Measurements from ENCODE around the gene CTNNBL1.

The CTNNBL1 gene

DNA sequence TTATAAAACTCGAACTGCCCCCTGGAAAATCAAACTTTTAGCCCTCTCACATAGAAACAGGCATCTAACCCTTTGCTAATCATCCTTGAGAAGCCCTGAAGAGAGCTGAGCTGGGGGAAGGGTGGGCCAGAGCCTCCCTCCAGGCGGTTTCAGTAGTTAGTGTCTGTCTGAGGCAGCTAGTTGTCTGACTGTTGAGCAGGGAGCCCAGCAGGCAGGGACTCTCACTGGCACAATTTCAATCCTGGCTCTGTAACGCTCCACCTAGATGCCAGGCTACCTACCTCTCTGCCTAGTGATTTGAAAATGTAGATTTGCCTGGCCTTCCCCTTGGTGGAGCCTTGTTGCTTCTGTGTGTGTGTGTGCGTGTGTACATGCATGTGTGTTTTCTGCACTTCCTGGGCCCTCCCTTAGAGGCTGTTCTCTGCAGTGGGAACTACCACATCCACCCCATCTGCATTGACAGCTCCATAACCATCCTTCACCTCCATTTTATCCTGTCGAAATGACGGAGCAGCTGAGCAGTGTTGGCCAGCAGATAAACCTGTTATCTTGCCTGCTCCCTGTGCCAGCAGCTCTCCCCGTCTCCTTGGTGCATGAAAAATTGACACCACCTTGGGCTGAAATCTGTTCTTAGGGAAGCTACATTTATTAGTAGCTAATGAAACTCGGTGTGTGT is 139.5 kb downstream of the CTNNBL1 start:
- DNase-seq = no peak

DNA sequence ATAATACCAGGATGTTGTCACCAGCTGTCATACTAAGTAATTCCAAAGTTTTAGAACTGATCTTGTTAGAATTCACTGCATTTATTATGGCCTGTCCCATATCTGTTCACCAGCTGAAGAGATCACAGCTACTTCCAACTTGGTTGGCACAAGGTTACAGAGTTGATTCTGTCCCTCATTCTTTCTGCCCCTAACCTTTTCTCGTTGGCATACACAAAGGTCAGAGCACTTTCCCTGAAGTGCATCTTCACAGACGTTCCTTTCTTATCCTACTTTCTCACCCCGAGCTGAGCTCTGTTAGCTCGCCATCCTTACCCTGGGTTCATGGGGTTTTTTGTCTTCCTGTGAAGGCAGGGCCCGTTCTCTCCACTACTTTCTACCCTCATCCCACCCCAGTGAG is 143.1 kb downstream of the CTNNBL1 start:
- no peak for DNase-seq

DNA sequence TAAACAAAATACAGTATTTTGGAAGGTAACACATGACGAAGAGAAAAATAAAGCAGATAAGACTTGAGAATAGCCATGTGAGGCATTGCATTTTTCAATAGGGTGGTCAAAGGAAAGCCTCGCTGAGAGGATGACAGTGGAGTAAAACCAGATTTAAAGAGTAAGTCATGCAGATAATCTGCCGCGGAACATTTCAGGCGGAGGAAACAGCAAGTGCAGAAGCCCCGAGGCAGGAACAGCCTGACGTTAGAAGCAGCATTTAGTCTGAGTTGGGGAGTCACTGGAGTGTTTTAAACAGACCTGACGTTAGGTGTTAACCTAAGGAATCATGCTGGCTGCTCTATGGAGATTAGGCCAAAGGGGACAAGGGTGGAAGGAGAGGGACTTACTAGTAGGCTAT is 144.1 kb downstream of the CTNNBL1 start:
- no peak for DNase-seq

DNA sequence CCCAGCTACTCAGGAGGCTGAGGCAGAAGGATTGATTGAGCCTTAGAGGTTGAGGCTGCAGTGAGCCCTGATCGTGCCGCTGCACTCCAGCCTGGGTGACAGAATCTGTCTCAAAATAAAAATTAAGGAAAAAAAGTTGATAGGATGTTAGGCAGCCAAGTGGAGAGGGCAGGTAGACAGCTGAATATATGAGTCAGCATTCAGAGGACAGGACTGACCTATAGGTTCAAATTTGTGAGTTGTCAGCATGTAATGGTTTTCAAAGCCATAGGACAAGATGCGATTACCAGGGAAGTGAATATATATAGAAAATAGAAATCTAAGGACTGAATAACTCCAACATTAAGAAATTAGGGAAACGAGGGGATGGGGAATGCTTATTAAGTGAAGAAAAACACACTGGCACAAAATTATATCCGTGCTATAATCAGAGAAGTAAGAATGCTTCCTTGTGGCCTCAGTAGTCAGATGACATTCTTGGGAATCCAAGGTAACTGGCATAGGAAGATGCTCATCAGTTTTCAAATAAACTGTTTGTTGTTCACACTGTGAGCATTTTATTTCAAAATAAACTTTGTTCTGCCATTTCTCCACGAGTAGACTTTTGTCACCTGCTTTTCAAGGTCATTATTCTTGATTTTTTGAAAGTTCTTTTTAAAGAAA is 145.1 kb downstream of the CTNNBL1 start:
- no peak for DNase-seq

DNA sequence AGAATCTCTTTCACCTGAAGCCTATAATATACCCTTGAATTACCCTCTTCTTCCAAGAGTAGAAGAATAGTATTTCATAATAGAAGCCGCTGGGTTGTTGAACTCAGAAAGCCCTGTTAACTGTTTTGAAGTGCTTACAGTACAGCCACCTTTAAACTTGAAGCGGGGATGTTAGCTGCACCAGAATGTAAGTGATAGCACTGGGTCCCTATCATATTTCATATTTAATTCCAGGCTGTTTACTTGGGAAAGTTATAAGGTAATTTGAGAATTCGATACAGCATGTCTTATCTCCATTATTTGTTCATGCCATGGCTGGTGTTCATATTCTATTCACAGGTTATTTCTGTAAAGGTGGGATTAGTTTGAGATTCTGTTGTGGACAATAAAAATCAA is 145.6 kb downstream of the CTNNBL1 start:
- DNase-seq = no peak

DNA sequence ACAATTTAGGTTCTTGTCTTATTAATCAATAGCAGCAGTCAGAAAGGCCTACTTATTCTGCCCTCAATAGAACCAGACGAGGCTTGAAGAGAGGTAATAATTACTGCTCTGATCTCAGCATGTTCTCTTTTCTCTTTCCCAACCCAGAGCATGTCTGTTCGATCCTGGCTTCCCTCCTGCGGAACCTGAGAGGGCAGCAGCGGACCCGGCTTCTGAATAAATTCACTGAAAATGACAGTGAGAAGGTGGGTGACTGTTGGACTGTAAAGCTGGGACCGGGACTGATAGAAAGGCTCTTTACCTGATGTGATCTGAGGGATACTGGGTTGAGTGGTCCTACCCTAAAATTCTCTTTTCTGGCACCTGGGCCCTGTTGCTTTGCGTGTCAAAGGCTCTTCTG is 146.1 kb downstream of the CTNNBL1 start:
- DNase-seq = no peak

DNA sequence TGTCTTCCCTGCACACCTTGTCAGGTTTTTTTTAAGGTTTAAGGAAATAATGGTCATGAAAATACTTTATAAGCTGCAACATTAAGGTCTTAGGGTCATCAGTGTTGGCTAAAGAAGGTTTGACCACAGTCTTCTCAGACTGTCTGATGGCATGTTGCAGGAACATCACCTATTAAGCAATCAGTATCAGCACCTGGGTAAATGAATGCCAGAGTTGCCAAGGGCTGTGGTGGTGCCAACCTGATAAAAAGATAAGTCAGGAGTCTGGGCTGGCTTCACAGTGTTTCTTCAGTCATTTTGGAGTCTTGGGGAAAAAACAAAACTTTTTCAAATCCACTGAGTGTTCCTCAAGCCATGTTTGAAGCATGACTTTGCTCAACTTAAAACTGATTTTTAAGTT is 147.6 kb downstream of the CTNNBL1 start:
- no peak for DNase-seq

DNA sequence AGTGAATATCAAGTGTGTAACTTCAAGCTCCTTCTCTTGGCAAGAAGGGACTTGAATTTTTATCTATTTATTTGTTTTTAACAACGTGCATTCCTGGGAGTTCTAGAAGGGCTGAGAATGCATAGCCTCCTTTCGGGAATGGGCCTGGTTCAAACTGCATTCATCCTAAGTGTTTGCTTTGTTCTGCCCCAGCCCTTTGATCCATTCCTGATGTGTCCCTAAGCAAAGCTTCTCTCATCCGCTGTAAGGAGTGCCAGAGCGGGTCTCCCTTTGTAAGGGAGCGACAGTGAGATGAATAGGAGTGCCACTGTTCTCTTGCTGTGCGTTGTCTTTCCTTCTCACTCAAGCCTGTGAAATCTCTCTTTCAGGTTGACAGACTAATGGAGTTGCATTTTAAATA is 148.1 kb downstream of the CTNNBL1 start:
- no peak for DNase-seq

DNA sequence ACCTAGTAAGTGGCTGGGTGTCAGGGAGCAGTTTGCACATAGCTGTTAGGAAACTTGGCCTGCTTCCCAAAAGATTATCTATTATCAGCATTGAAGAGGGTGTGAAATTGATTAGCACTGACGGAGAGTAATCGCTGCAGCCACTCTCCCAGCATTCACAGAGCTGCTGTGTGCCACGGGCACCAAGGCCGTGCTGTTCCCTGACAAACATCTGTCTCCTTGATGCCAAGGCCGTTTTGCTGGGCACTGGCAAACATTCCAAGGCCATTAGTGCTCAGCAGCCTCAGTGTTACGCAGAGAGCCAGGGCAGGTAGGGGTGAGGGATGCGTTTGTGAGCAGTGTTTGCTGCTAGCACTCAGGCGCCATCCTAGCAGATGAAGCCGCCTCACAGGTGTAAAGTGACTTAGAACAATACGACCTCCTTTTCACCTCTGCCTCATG is 151.4 kb downstream of the CTNNBL1 start:
- no peak for DNase-seq

DNA sequence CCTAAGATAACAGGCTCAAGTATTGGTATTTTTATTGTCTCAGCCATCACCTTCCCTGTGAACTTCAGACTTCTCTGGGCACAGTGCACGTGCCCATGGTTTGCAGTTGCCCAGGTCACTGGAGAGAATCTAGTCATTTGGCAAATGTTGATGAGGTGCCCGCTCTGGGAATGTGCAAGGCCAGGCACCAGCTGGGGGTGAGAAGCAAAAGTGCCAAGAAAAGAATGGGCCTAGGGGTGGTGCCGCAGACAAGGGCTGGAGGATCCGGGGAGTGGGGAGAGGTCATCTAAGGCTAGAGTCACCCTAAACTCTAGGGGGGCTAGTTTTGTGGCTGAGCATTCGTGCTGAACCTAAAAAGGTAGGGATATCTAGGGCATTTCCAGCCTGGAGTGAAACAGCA is 152.0 kb downstream of the CTNNBL1 start:
- no peak for DNase-seq

DNA sequence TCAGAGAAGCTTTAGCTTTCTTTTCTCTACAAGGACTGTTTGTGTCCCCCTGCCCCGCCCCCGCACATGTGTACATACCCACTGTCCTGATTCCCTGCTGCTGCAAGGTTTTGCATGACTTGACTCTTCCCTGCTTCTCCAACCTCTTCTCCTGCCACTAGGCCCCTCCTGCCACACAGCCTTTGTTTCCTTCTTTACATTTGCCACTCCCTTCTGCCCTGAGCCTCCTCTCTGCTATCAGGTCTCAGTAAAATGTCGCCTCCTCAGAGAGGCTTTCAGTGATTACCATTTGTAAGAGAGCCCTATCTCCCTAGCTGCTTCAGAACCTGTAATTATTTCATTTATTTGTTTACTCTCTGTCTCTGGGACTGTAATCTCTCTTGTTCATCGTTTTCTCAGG is 152.7 kb downstream of the CTNNBL1 start:
- no peak for DNase-seq

DNA sequence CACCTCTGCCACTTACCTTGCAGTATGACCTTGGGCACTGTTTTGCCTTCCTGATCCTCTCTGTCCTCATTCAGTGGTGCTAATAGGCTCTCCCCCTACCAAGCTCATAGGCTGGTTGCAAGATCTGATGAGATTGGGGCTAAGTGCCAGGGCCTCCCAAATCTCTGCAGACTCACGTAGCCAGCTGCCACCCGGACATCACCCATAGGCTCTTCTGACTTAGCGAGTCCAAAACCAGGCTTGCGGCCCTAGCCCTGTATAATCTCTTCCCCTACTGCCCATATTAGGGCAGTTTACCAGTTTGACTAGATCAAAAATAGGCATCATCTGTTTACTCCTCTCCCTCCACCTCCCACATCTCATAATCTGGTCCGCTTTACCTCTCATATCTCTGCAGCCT is 154.9 kb downstream of the CTNNBL1 start:
- DNase-seq = no peak

DNA sequence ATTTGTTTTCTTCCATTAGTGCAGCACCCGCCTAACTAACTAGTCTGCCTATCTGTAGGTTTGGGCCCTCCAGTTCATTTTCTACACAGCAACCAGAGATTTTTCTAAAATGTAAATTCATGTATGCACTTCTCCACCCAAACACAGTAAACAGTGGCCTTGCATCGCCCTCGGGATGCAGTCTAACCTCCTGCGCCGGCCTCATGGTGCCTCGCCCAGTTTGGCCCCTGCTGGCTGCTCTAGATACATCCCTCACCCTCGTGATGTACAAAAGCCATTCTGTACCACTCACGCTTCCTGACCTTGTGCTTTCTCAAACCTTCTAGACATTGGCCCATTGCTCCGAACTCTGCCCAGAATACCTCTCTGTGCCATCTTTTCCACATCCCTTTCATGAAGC is 155.3 kb downstream of the CTNNBL1 start:
- DNase-seq = no peak

DNA sequence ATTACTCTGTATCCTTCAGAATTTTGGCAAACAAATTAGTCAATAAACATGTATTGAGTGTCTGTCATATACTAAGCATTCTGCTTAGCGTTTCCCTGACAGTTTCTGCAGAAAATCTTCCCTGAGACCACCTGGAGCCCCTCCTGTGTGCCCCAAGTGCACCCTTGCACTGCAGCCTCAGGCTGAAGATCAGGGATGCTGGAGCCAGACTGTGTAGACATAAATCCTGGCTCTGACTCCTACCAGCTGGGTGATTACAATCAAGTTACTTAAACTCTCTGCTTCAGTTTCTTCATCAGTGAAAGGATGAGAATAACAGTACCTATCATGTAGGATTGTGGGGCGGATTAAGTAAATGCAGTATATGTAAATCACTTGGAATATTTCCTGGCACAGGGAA is 155.7 kb downstream of the CTNNBL1 start:
- DNase-seq = no peak

DNA sequence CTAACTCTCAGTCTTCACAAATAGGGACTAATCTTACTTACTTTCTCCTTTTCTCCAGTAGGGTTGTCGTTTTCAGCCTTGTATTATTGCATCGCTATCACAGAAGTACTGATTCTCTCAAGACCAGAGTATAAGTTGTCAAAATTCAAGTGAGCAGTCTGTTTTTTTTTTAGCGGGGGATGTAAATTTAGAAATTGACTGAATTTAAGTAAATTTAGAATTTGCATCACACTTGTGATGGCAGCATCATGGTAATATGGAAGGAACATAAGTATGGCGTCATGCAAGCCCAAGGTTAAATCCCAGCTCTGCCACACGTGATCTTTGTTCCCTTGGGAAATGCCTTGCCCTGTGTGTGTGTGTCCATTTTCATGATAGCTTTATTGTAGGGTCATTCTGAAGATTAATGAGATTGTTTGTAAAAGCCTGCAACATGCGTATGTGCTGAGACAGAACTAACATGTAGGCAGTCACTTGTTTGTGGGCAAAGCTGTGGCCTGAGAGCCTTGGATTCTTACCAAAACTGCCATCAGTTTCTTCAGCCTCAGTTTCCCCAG is 156.3 kb downstream of the CTNNBL1 start:
- DNase-seq = no peak

DNA sequence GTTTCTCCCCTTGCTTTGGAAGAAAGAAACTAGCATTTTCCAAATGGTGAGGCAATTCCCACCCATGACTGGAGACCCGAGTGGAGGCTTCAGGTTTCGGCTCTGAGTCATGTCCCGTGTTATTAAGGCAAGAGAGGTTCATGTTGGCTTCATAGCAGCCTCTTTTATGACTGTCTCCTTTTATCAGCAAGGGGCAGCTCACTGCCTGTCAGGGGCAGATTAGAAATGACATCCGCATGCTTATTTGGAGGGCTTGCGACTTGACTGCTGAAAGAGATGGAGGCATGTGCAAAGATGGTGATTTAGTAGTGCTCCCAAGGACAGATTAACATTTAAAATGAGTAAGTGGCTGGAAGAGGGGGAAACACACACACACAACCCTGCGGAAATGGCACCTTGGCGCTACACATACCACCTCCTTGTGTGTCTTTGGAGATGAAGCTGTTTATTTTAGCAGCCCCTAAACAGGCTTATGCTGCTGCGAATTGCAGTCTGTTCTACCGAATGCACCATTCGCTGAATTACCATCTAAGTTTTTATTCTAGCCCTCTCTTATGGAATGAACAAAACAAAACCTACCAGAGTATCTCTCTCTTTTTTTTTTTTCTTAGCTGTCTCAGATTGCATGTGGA is 157.0 kb downstream of the CTNNBL1 start:
- no peak for DNase-seq

DNA sequence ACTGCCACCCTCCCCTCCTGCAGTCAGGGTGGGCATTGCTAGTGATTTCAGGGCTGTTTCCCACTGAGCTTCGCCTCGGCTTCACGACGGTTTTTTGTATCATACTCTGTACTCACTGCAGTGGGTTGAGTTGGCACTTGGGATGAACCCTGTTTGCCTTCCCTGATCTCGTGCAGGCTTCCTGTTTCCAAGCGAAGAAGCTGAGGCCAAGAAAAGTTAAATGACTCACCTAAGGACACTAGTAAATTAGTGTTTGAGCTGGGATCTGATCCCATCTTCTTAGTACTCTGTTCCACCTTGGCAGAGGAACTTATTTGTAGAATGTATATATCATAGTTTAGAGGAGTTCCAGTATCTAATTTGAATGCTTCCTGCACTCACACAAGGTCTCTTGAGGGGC is 158.8 kb downstream of the CTNNBL1 start:
- DNase-seq = no peak

DNA sequence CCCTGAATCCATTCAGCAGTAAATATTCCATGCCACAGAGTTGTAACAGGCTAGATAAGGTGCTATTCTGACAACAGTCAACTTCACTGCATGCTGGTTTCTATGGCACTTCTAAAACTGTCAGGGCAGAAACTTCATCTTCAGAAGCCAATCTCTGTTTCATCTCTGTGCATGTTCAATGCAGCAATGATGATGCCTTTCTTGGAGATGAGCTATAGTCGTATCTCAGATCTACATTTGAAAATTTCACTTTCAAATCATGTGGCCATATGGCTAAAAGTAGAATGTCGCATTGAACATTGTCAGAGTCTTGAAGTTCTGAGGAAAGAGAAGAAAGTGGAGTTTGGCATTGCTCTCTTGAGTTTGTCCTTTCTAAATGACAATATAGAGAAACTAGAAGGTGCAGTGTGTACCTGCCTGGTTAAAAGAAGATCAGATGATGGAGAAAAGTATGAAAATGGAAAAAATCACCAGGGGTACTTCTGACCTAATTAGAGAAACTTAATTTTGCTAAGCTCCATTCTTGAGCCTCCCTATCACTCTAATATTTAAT is 160.1 kb downstream of the CTNNBL1 start:
- no peak for DNase-seq

DNA sequence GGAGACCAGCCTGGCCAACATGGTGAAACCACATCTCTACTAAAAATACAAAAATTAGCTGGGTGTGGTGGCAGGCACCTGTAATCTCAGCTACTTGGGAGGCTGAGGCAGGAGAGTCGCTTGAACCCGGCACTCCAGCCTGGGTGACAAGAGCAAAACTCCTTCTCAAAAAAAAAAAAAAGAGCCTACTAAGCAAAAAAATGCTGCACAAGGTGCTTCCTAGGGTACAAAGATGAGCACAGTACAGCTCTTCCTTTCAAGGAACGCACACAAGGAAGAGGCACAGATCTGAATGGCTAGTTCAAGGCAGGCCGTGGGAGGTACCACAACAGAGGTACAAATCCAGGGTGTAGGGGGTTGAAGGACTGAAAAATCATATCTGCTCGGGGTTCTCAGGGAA is 162.2 kb downstream of the CTNNBL1 start:
- DNase-seq = peak in 1 of 3 donors; percentile 14

DNA sequence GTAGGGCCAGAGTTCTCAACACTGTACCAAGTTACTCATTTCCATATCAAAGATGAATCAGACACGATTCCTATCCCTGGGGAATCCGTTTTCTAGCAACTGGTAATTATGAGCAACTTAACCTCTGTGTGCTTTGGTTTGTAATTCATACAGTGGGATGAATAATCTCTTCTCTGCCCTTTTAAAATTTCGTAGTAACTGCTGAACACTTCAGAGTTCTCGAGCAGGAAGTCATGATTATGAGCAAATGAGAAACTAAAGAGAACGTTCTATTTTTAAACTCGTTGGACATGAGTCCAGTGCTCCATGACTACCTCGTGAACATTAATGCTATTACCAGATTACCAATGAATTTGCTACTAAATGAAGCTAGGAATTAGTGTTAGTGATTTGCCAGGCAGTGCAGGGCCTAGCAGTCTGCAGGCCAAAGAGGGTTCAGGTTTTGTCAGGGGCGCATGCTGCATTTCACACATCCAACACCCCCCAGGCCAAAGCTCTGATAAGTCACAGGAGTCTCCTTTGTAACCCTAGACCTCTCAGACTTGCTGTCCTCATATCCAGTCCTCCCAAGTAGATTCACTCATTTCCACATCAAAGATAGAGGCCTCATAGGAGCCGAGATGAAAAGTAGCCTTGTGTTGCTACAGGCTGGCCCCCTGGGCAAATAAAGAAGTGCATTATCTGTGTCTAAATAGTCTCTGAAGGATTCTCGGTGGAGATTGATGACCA is 163.3 kb downstream of the CTNNBL1 start:
- DNase-seq = peak in 2 of 3 donors; percentile 5 to 51

DNA sequence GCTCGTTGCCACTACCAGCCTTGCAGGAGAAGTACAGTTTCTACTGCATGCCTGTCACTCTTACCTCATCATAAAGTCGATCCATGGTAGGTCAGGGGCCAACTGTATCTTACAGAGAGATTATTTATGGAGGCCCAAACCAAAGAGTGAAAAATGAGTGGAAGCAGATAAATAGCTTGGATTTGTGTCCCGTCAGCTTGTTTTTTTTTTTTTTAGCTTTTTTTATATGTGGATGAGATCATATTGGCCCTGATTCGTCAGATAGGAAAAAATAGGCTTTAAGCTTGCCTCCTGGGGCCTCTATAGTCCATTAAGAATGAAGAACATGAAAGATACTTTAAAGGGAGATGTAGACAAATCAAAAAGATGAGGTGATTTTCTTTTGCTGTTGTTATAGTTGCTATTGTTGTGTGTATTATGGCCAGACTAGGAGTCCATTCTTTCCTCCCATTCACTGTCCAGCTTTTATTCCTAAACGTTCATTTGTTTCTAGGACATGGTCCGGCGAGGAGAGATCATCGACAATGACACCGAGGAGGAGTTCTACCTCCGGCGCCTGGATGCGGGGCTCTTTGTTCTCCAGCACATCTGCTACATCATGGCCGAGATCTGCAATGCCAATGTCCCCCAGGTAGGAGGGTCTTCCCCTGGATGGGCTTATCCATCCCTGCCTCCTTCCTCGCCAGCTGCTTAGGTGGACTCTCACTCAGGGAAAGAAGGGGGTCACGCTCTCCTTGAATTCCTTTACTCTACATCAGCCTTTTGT is 165.8 kb downstream of the CTNNBL1 start:
- DNase-seq = peak in 1 of 3 donors; percentile 16

DNA sequence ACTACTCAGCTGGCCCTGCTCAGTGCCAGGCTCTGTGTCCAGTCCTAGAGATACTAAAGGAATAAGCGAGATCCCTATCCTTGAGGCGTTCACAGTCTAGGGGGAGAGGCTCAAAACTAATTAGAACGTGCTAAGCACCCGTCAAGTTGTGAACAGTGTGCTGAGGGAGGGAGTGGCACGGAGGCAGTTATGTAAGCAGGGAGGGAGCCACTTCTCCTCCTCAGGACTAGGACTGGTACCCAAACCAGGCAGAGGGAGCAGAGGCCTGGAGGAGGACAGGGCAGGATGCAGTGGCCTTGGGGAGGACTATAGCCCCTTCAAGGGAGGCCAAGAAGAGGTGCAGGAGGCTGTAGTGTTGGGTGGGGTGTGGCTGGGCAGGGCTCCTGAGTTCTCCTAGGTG is 169.5 kb downstream of the CTNNBL1 start:
- DNase-seq = no peak

All from suppressor macrophage treated with lipopolysaccharide for 1 hour (primary cell).